AG10803 (cell line): ENCODE results near the gene TRIM8.

Source experiments
- DNase-seq: peaks from one replicate; pipeline ENCODE4 v3.0.0; 2010; ENCODE audit warnings: low read depth
- H3K4me3 ChIP-seq: 2 replicates; pipeline ENCODE4 v1.5.1; 2011; ENCODE audit warnings: mild to moderate bottlenecking, low read length, control low read depth
- CTCF ChIP-seq: conservative IDR thresholded peaks from 2 replicates; pipeline ENCODE4 v1.5.1; 2011; ENCODE audit warnings: mild to moderate bottlenecking, low read length, control low read depth, inconsistent platforms

TRIM8 gene

GRCh38 chr10:102627736-102628293, 16.5 kb upstream of the TRIM8 start:
- no peak for TF ChIP-seq CTCF
- peak; percentile 74 for DNase-seq
- no peak overlapping the region for H3K4me3 ChIP-seq

GRCh38 chr10:102628451-102628911, 15.8 kb upstream of the TRIM8 start:
- no peak overlapping the region for H3K4me3 ChIP-seq
- no peak for DNase-seq
- peak; percentile 16 for TF ChIP-seq CTCF

GRCh38 chr10:102629661-102630614, 14.3 kb upstream of the TRIM8 start:
- peak; percentile 91 for DNase-seq
- TF ChIP-seq CTCF, result no peak
- H3K4me3 ChIP-seq, result no peak overlapping the region

GRCh38 chr10:102630663-102631062, 13.6 kb upstream of the TRIM8 start:
- no peak for TF ChIP-seq CTCF
- H3K4me3 ChIP-seq, result no peak overlapping the region
- DNase-seq, result no peak

GRCh38 chr10:102631525-102632393, 12.5 kb upstream of the TRIM8 start:
- H3K4me3 ChIP-seq, result no peak overlapping the region
- TF ChIP-seq CTCF, result no peak
- no peak for DNase-seq

GRCh38 chr10:102632394-102633111, 11.7 kb upstream of the TRIM8 start:
- TF ChIP-seq CTCF, result 0 out of 2 replicates have a peak, but pooled peaks have one; percentile 11
- peak; percentile 44 for DNase-seq
- H3K4me3 ChIP-seq, result no peak overlapping the region
